G401 (cell line): ENCODE data around the gene DNAH12. TPM values are rescaled to one million over a fixed set of nuclear protein-coding genes. Genes with fewer than 3 reads are reported as not detected.
"Not testable (repeated sequence)": the region's sequence is repeated elsewhere in the genome, so short reads cannot be mapped to it uniquely, and the experiment has no call there.

Experiments
- DNase-seq: peaks from one replicate; pipeline ENCODE4 v3.0.0-alpha.2; 2015; ENCODE audit warnings: low spot score
- in situ Hi-C: cut with HindIII; loops from 2 replicates; pipeline ENCODE4 v1.10.0; 2016; ENCODE audit warnings: low sequenced_read_pairs, mixed read lengths
- total RNA-seq: library from RNA; depleted of rRNA; stranded (reverse); fragments of >200 nt; shearing (Covaris generic); gene quantifications from 2 replicates; pipeline ENCODE4 v1.2.3, GENCODE V29; 2014

The DNAH12 gene
- total RNA-seq, 1 experiment from 2014 or later, result not detected

GRCh38 chr3:57546616-57547015, 2.5 kb upstream of the DNAH12 start:
- in situ Hi-C loops, result no loop called here

GRCh38 chr3:57545636-57546268, 1.6 kb upstream of the DNAH12 start:
- in situ Hi-C loops, result no loop called here
- DNase-seq, result no peak

More at GRCh38 chr3:57546616-57547015, 2.5 kb upstream of the DNAH12 start:
- no peak for DNase-seq

GRCh38 chr3:57538465-57538864, 5.7 kb downstream of the DNAH12 start:
- no peak for DNase-seq
- in situ Hi-C loops, result no loop called here

GRCh38 chr3:57530071-57530608, 14.0 kb downstream of the DNAH12 start:
- peak; percentile 18 for DNase-seq
- in situ Hi-C loops, result no loop called here

- in situ Hi-C loops, result no loop called here
Measured at GRCh38 chr3:57518276-57518915, 25.7 kb downstream of the DNAH12 start.

GRCh38 chr3:57512166-57512565, 32.0 kb downstream of the DNAH12 start:
- in situ Hi-C loops, result no loop called here
- no peak for DNase-seq

More at GRCh38 chr3:57518276-57518915, 25.7 kb downstream of the DNAH12 start:
- no peak for DNase-seq

GRCh38 chr3:57505901-57506300, 38.2 kb downstream of the DNAH12 start:
- no peak for DNase-seq
- in situ Hi-C loops, result no loop called here

- in situ Hi-C loops, result no loop called here
- no peak for DNase-seq
Measured at GRCh38 chr3:57500506-57500905, 43.6 kb downstream of the DNAH12 start.

GRCh38 chr3:57497904-57498303, 46.2 kb downstream of the DNAH12 start:
- DNase-seq, result no peak
- in situ Hi-C loops, result no loop called here

GRCh38 chr3:57484563-57484962, 59.6 kb downstream of the DNAH12 start:
- DNase-seq, result no peak
- in situ Hi-C loops, result no loop called here

- DNase-seq, in situ Hi-C loops: not testable (repeated sequence)
Measured at GRCh38 chr3:57477193-57477592, 67.0 kb downstream of the DNAH12 start.

- in situ Hi-C loops, result no loop called here
- DNase-seq, result no peak
Measured at GRCh38 chr3:57464801-57465200, 79.3 kb downstream of the DNAH12 start.

GRCh38 chr3:57464011-57464410, 80.1 kb downstream of the DNAH12 start:
- in situ Hi-C loops, result no loop called here
- DNase-seq, result no peak

- no peak for DNase-seq
- in situ Hi-C loops, result no loop called here
Measured at GRCh38 chr3:57451150-57451846, 92.8 kb downstream of the DNAH12 start.

- DNase-seq, in situ Hi-C loops: not testable (repeated sequence)
Measured at GRCh38 chr3:57449276-57449847, 94.8 kb downstream of the DNAH12 start.

- DNase-seq, in situ Hi-C loops: not testable (repeated sequence)
Measured at GRCh38 chr3:57448489-57448888, 95.7 kb downstream of the DNAH12 start.

GRCh38 chr3:57446318-57446841, 97.8 kb downstream of the DNAH12 start:
- in situ Hi-C loops, result no loop called here
- DNase-seq, result peak; percentile 5

GRCh38 chr3:57444469-57444868, 99.7 kb downstream of the DNAH12 start:
- in situ Hi-C loops, result no loop called here
- DNase-seq, result no peak

- in situ Hi-C loops, DNase-seq: not testable (repeated sequence)
Measured at GRCh38 chr3:57440144-57440543, 104.0 kb downstream of the DNAH12 start.
